Non-pigmented ciliary epithelial cell (primary cell): ENCODE measurements around the gene CEP295NL.
"Not testable (repeated sequence)": the region's sequence is repeated elsewhere in the genome, so short reads cannot be mapped to it uniquely, and the experiment has no call there.

Source experiments
- DNase-seq: peaks from one replicate; pipeline ENCODE4 v3.0.0-alpha.2; 2010; ENCODE audit warnings: low read depth

Gene CEP295NL

DNA sequence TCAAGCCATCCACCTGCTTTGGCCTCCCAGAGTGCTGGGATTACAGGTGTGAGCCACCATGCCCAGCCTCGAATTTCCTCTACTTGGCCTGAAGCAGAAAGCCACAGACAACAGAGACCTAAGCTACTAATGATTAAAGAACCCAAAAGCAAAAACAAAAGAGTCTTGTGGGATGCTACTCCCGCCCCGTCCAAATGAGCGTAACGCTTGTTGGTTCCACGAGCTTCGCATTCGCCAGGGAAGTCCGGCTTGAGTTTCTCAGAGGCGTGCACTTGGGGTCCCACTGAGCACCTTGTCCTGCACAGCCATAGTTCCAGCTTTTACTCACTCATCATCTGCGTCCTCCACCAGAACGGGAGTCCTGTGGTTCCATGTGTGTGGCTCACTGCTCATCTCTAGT is 16.0 kb downstream of the CEP295NL start:
- DNase-seq = no peak

DNA sequence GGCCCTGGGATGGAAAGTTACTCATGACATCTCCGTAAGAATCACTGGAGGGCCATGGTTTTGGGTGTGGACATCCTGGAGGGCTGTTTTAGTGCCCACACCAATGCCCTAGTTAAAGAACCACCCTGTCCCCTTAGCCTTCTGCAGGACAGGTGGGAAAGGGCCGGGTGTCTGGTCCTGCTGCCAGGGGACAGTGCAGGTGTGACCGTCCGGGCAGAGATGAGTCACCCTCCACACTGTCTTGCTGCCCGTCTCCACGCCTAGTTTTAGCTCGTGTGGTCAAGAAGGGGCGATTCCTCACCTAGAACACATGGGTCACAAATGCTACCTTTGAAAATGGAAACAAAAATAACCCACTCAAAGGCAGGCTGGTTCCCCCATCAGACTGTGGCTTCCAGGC is 17.0 kb downstream of the CEP295NL start:
- no peak for DNase-seq

DNA sequence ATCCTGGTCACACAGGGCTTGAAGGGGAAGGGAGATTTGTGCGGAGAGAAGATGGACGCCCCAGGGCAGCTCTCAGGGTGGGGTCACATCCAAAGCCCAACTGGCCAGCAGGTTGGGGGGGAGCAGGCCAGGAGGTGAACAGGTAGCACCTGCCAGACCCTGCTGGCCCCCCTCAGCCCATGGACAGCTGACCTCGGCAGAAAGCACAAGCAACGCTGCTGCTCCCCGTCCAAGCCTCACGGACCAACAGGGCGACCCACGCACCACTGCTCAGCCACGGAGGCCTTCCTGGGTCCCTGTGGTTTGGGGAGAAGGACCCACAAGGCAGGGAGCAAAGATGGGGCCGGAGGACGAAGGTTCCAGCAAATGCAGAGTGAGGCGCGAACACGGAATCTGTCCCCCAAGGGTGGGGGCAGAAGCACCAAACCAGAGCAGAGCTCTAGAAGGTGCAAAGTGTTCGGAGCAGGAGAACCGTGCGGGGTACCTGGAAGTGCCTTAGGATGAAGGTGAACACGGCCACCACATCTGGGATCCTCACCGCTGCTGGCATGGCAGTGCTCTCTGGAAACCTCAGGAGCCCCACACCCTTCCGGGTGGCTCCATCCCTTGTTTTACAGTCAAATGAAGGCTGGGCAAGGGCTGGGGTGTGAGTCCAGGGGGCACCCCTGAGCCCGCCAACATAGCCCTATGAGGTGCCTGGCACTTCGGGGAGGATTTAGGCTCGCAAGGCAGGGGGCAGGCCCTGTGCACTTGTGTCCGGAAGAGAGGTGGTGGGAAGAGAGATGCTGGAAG is 17.9 kb downstream of the CEP295NL start:
- no peak for DNase-seq

DNA sequence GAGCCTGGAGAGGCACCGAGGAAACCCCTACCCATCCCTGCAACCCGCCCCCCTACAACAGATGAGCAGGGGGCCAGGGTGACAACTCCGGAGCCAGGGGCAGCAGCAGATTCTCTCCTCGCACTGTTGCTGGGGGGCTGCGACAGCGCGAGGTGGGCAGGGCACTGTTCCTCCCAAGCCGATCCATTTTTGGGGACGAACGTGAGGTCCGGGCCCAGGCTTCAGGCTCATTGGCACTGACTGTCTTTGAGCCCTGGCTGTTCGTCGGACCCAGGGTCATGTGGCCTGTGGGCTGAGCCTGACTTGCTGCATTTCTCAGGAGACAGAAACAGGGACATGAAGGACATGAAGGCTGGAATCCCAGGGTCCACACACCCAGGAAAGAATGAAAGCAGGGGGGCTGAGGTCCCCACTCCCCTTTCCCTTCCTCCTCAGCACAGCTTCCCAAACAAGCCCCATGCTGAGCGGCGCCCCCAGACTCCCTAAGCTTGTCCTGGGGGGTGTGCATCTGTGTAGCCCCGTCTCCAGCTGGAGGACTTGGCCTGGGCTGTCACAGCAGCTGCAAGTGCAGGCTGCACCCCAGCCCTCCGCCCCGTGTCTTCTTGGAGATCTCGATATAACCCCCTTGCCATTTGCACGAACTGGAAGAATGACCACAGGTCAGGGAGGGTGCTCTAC is 18.7 kb downstream of the CEP295NL start:
- DNase-seq = no peak

DNA sequence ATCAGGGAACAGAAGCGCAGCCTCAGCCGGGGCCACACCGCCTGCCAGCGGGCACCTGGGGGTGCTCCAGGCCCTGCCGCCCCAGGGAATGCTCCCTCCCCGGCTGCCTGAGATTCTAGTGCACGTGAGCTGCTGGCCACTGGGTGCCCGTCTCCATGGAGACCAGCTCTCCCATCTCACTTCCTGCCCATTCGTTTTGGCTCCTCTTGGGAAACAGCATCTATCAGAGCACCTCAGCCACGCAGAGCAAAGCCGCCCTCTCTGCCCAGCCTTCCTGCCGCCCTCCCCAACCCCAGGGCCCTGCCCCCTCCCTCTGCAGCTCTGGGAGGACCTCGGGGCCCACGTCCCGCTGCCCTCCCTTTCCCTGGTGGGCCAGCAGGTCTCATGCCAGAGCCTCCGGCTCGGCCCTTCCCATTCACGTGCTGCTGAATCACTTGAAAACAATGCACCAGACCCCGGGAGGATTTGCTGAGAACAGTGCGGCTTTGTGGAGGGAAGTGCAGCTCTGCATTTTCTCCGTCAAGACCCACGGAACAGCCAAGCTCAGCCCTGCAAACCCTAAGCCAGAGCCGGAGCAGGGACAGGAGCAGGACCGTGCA is 19.4 kb downstream of the CEP295NL start:
- DNase-seq = peak; percentile 76

- no peak for DNase-seq
These were observed 19.9 kb downstream of the CEP295NL start for GRCh38 chr17:78883089-78883532.

DNA sequence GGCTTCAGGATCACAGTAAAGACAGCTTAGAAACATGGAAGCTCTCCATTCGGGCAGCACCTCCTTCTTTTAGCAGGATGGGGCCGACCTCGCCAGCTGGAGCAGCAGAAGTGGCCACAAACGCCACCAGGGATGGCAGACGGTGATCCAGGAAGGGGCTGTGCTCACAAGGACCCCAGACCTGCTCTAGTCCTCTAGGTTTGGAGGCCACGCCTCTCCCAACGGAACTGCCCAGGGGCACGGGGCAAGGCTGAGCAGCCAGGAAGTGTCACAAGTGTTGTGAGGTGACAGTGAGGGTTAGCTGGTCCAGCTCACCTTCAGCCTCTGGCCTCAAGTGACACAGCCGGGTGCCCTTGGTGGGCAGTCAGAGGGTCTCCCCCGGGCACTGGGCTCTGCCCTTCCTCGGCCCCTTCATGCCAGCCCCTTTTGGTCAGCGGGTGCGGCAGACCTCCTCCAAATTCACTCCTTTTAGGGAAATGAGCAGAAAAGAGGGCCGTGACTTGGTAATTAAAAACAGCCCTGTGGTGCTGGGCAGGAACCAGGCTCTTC is 20.4 kb downstream of the CEP295NL start:
- DNase-seq = no peak

DNA sequence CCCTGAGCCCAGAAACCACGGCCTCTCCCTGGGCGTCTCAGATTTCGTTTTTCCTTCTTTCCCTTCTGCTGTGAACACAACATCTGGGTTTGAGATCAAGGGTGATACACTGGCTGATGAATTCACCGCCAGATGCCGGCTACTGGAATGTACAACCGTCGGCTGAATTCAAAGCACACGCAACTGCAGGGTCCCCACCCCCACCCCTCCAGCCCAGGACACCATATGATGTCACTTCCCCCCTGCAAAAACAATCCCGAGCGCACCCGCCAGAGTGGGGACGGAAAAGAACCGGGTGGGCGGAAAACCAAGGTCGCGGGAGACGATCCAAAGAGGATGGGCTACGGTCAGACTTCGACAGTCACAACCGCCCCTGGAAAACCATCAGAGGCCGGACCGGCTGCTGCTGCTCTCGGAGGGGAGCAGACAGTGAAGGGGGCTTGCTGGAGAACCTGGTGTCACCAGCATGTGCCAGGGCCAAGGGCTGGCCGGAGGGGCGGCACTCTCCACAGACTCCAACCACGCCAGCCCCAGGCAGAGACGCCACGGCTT is 23.3 kb downstream of the CEP295NL start:
- DNase-seq = peak; percentile 66

- DNase-seq = no peak
These were observed 24.0 kb downstream of the CEP295NL start for GRCh38 chr17:78878871-78879527.

DNA sequence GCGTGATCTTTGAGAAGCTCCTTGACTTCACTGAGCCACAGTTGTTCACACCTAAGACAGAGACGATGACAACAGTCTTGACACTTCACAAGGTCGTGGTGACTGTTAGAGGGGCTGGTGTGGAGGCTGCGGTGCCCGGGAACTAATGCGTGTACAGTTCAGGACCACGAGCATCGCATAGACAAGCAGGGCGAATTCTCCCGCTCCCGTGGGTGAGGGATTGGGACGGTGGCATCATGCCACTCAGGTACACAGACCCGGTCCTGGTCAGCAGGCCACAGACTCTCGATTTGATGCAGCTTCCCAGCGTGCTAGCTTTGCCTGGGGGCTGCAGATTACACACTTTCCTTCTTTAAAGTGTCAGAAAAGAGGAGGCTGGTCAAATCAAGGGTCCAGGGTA is 24.7 kb downstream of the CEP295NL start:
- DNase-seq = no peak

DNA sequence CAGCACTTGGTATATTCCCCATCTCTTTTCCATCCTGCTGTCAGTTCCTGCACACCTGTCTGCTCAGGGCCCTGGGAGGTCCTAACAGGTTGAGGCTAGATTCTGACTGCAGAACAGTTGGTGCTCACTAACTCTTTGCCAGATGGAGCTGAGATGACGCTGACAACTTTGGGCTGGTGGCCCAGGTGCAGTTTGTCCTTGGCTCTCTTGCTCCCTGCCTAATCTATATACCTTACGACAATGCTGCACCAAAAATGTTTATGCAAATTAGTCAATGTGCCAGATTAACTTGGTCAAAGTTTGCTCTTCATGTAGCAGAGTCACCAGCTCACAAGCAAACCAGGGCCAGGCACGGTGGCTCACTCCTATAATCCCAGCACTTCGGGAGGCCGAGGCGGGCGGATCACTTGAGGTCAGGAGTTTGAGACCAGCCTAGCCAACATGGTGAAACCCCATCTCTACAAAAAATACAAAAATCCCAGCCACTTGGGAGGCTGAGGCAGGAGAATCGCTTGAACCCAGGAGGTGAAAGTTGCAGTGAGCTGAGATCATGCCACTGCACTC is 26.0 kb downstream of the CEP295NL start:
- DNase-seq = not testable (repeated sequence)

GRCh38 chr17:78876094-78876597 is 26.9 kb downstream of the CEP295NL start:
- no peak for DNase-seq

DNA sequence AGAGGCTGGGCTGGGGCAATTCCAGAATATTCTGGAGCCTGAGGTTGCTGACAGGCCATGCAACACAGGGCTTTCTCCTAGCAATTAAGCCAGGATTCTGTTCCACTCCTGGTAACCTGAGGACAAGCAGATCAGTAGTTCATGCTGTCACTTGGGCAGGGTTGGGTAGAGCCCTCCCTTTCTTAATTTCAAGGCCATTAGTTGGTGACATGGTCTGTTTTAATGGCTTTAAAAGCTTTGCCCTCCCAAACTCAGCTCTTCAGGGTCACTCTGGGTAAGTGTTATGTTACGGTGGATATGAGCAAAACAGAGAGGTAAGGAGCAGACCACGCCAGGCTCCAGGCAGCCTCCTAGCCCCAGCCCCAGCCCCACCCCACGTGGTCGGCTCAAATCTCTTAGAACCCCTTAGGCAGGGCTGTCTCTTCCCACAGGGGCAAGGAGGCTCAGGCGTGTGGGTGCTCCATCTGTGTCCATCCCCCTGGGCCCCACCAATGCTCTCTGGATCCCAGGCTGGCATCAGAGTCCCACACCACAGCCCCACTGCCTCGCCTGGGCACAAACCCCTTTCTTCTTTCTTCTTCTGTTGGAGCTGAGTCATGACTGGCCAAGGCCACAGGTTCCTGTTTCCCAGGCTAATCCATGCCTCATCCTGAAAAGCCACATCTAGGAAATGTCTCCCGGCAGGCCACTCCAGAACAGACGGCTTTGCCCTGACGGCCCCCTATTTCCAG is 27.5 kb downstream of the CEP295NL start:
- no peak for DNase-seq

GRCh38 chr17:78873519-78874340 is 29.3 kb downstream of the CEP295NL start:
- peak; percentile 54 for DNase-seq

DNA sequence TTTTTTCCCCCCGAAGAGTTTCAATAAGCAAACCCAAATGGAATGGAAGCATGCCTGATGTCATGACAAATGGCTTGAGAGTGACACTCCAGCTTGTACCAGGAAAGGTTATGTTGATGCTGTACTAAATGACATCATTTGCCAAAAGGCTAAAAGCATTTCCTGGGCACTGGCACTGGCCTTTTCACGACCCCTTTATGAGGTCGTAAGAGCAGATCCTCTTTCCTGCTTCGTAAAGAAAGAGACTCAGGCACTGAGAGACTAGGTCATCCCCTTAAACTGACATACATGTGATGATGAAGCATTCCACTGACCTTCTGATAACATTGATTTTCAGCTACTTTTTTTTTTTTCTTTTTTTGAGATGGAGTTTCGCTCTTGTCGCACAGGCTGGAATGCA is 30.5 kb downstream of the CEP295NL start:
- no peak for DNase-seq

GRCh38 chr17:78870621-78871020 is 32.4 kb downstream of the CEP295NL start:
- no peak for DNase-seq

- DNase-seq = peak; percentile 68
These were observed 34.6 kb downstream of the CEP295NL start for GRCh38 chr17:78868391-78868790.

DNA sequence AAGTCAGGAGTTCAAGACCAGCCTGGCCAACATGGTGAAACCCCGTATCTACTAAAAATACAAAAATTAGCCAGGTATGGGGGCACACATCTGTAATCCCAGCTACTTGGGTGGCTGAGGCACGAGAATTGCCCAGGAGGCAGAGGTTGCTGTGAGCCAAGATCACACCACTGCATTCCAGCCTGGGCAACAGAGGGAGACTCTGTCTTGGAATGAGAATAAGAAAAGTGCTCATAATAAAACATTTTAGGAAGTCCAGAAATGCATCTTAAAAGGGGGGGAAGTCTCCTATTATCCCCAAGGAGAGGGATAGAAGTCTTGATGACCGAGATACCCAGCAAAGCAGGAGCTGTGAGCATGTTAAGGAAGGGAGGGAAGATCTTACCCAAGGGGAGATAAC is 36.0 kb downstream of the CEP295NL start:
- not testable (repeated sequence) for DNase-seq

GRCh38 chr17:78865682-78866390 is 37.2 kb downstream of the CEP295NL start:
- no peak for DNase-seq
